Keratinocyte (primary cell): Measurements from ENCODE around the gene CSNK1D. TPM values are rescaled to one million over a fixed set of nuclear protein-coding genes. Genes with fewer than 3 reads are reported as not detected.
A peak's percentile ranks its signal among the peaks of the same experiment; 100 is the strongest.

Source experiments
- DNase-seq: peaks from one replicate; pipeline ENCODE4 v3.0.0-alpha.2; 2011; ENCODE audit warnings: low read depth, missing footprints, low spot score
- FAIRE-seq: peaks from 2 replicates; lab custom pipeline; 2011; peaks lifted over from hg19 to GRCh38; lab: Jason Lieb, UNC
- H2AFZ ChIP-seq: 2 replicates; pipeline ENCODE4 v1.6.0; 2012; ENCODE audit warnings: low read length, control low read depth, inconsistent platforms; ENCODE audit not compliant: control insufficient read depth
- H3K27ac ChIP-seq: 2 replicates; pipeline ENCODE4 v1.5.1; 2011; ENCODE audit warnings: low read length; ENCODE audit not compliant: control insufficient read depth, insufficient read depth
- H3K27me3 ChIP-seq: 3 replicates; pipeline ENCODE4 v1.6.0; 2011; ENCODE audit warnings: low read length; ENCODE audit not compliant: control insufficient read depth, insufficient read depth; ENCODE audit errors: extremely low read depth
- H3K36me3 ChIP-seq, 2 experiments: 2 replicates in 1 of 2; 3 replicates in 1 of 2; pipeline ENCODE4 v1.5.1; 2011; ENCODE audit warnings: low read length in 2 of 2, mild to moderate bottlenecking in 1 of 2; ENCODE audit not compliant: control insufficient read depth in 2 of 2, insufficient read depth in 2 of 2; ENCODE audit errors: extremely low read depth in 1 of 2
- H3K4me1 ChIP-seq: 3 replicates; pipeline ENCODE4 v1.5.1; 2011; ENCODE audit warnings: low read length; ENCODE audit not compliant: control insufficient read depth, insufficient read depth; ENCODE audit errors: extremely low read depth
- H3K4me2 ChIP-seq: 3 replicates; pipeline ENCODE4 v1.6.0; 2011; ENCODE audit warnings: low read depth, low read length; ENCODE audit not compliant: control insufficient read depth, insufficient read depth; ENCODE audit errors: extremely low read depth
- H3K4me3 ChIP-seq, 3 experiments: fragments of 200-600 bp in 1 of 3; sonication (generic) in 1 of 3; 2 replicates in 2 of 3; 3 replicates in 1 of 3; pipeline ENCODE4 v1.5.1; 2011 to 2016; ENCODE audit warnings: low read length in 3 of 3, mild to moderate bottlenecking in 3 of 3, control low read depth in 2 of 3, inconsistent platforms in 1 of 3, low read depth in 1 of 3, mixed read lengths in 1 of 3, mixed run types in 1 of 3, moderate library complexity in 1 of 3; ENCODE audit not compliant: control insufficient read depth in 2 of 3, insufficient read depth in 2 of 3; ENCODE audit errors: extremely low read depth in 1 of 3
- H3K79me2 ChIP-seq: 2 replicates; pipeline ENCODE4 v1.6.0; 2012; ENCODE audit warnings: low read length; ENCODE audit not compliant: control insufficient read depth, insufficient read depth
- H3K9ac ChIP-seq: 3 replicates; pipeline ENCODE4 v1.6.0; 2011; ENCODE audit warnings: low read length; ENCODE audit not compliant: control insufficient read depth, insufficient read depth; ENCODE audit errors: extremely low read depth
- H3K9me1 ChIP-seq: 3 replicates; pipeline ENCODE4 v1.6.0; 2011; ENCODE audit warnings: low read length; ENCODE audit not compliant: control insufficient read depth, insufficient read depth; ENCODE audit errors: extremely low read depth
- H3K9me3 ChIP-seq: 2 replicates; pipeline ENCODE4 v1.5.1; 2012; ENCODE audit warnings: low read depth, low read length; ENCODE audit not compliant: control insufficient read depth
- H4K20me1 ChIP-seq: 3 replicates; pipeline ENCODE4 v1.6.0; 2011; ENCODE audit warnings: low read length; ENCODE audit not compliant: control insufficient read depth, insufficient read depth; ENCODE audit errors: extremely low read depth
- EZH2 ChIP-seq: IDR thresholded peaks from one replicate; pipeline ENCODE4 v1.6.1; 2012; ENCODE audit warnings: inconsistent platforms, mild to moderate bottlenecking, low read length, moderate library complexity
- dilution Hi-C: fragments of 300-500 bp; cut with MboI; formaldehyde crosslinking; loops from one replicate; pipeline ENCODE4 v1.7.0; 2020; ENCODE audit warnings: low sequenced_read_pairs; ENCODE audit not compliant: extremely low pct_ligation_motif_present
- polyA plus RNA-seq, 5 experiments: library from polyadenylated mRNA; depleted of rRNA in 3 of 5; stranded (reverse) in 3 of 5; stranded (forward) in 1 of 5; unstranded in 1 of 5; fragments of >200 nt; gene quantifications; 1 replicate in 1 of 5; 2 replicates in 3 of 5; 3 replicates in 1 of 5; pipeline versions ENCODE4 v1.2.1 to v1.2.3, GENCODE V29; 2011 to 2012; ENCODE audit warnings: missing spikeins in 2 of 5, low read depth in 1 of 5, low replicate concordance in 1 of 5
- TF ChIP-seq, protein P1 (sequence below), 3 experiments: IDR thresholded peaks in 1 of 3; conservative IDR thresholded peaks in 1 of 3; optimal IDR thresholded peaks in 1 of 3; 2 replicates in 2 of 3; 3 replicates in 1 of 3; pipeline versions ENCODE3 to v1.5.1; 2011; ENCODE audit warnings: low read length in 3 of 3, mild to moderate bottlenecking in 3 of 3, moderate library complexity in 2 of 3, control low read depth in 1 of 3, inconsistent platforms in 1 of 3; ENCODE audit not compliant: insufficient read depth in 2 of 3; ENCODE audit errors: extremely low read depth in 1 of 3

The CSNK1D gene
- polyA plus RNA-seq, 1 donor (not counting 4 experiments of a cell fraction or from before 2014, with no cell fraction given): 86.0 TPM

DNA sequence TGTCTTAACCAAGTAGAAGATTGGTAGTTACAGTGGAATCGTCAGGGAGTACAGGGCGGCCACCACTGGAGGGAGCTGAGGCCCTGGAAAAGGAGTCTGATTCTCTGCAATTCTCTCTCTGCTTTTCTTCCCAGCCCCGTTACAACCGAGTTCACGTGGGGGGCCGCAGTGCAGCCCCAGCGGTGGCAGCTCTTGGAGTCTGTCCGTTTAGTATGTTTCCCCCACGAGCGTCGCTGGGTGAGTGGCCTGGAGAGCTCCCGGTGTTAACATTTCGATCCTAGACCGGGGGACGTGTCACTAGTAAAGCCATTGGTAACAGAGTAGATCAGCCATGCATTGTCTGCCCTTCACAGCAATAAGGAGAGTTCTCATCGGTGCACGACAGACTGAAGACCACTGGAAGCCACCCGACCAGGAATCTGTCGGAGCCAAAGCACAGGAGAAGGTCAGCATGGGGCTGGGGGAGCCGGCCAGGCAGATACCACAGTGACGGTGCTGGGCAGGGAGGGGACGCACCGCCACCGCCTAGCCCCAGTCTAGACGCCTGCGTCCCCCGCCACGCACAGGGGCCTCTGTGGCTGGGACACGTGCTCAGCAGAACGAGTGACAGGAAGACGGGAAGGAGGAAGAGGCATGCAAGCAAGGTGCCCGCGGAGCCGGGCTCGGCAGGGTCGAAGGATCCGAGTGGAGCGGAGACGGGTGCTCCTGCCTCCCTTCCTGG lies 28.9 kb downstream of the CSNK1D start:
- DNase-seq: no peak
- H3K4me2 ChIP-seq: no peak overlapping the region
- H3K27me3 ChIP-seq: no peaks in the 10 kb centered on the region
- H3K9ac ChIP-seq: no peak overlapping the region
- no peak overlapping the region for H3K4me3 ChIP-seq
- H3K9me3 ChIP-seq: no peaks in the 10 kb centered on the region
- H3K9me1 ChIP-seq: peaks cover 6% of the 10 kb centered on the region
- no peak overlapping the region for H3K27ac ChIP-seq
- peaks cover 46 to 72% of the 10 kb centered on the region in 2 experiments for H3K36me3 ChIP-seq
- peaks cover 28% of the 10 kb centered on the region for H4K20me1 ChIP-seq
- H2AFZ ChIP-seq: no peak overlapping the region
- dilution Hi-C loops: no loop called here
- TF ChIP-seq, protein P1, sequence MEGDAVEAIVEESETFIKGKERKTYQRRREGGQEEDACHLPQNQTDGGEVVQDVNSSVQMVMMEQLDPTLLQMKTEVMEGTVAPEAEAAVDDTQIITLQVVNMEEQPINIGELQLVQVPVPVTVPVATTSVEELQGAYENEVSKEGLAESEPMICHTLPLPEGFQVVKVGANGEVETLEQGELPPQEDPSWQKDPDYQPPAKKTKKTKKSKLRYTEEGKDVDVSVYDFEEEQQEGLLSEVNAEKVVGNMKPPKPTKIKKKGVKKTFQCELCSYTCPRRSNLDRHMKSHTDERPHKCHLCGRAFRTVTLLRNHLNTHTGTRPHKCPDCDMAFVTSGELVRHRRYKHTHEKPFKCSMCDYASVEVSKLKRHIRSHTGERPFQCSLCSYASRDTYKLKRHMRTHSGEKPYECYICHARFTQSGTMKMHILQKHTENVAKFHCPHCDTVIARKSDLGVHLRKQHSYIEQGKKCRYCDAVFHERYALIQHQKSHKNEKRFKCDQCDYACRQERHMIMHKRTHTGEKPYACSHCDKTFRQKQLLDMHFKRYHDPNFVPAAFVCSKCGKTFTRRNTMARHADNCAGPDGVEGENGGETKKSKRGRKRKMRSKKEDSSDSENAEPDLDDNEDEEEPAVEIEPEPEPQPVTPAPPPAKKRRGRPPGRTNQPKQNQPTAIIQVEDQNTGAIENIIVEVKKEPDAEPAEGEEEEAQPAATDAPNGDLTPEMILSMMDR (optimal IDR thresholded peaks at IDR 0.05 in 1 of 3, IDR thresholded peaks at IDR 0.05 in 1 of 3, conservative IDR thresholded peaks at IDR 0.05 in 1 of 3; ENCODE audit: extremely low read depth in 1 of 3, insufficient read depth in 2 of 3, low read length in 3 of 3): peak; percentile 58 to 66 (median 58)
- no peak for TF ChIP-seq EZH2
- FAIRE-seq: no peak
- peaks cover 48% of the 10 kb centered on the region for H3K4me1 ChIP-seq
- peaks cover 36% of the 10 kb centered on the region for H3K79me2 ChIP-seq

DNA sequence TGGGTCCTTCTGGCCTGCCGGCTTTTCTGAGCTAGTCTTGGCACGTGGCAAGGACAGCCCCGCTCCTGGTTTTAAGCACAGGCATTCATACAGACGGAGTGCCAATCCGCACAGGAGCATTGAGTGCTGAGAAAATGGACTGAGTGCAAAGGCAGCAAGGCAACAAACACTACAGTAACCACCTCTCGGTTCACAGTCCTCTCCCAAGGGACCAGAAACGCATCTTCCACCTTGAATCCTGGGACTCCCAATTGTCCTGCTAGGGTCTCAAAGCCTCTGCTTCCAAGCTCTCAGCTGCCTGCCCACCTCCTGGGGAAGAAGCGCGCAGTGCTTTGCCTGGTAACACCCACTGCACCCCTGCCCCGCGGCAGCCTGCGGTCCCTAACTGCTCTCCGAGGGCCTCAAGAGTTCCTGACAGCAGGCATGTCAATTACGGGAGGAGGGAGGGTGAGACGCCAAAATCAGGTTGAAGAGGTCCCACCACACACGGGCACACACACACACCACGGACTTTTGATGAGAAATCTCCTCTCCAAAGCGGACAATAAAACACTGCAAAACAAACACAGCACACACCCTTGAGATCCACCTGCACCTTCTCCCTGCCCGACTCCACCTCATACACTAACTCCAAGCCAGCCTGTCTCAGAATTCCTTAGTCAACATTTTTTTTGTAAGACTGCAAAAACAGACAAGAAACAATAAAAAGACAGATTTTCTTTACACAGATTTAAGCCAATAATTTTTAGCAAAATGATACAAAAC lies 29.7 kb downstream of the CSNK1D start:
- Histone ChIP-seq H3K79me2 (peaks cover 31% of the 10 kb centered on the region), H3K9me3 (no peaks in the 10 kb centered on the region), H2AFZ (no peak overlapping the region), H3K9ac (no peak overlapping the region), H3K27me3 (no peaks in the 10 kb centered on the region), H3K27ac (no peak overlapping the region), H3K4me1 (peaks cover 55% of the 10 kb centered on the region), H3K4me3 (no peak overlapping the region), H3K9me1 (peaks cover 6% of the 10 kb centered on the region), H3K36me3 (peaks cover 45 to 69% of the 10 kb centered on the region in 2 experiments), H4K20me1 (peaks cover 28% of the 10 kb centered on the region), H3K4me2 (no peak overlapping the region)
- DNase-seq (no peak), FAIRE-seq (no peak)
- dilution Hi-C loops: no loop called here
- no peak for TF ChIP-seq EZH2
- TF ChIP-seq, protein P1 (optimal IDR thresholded peaks at IDR 0.05 in 1 of 3, IDR thresholded peaks at IDR 0.05 in 1 of 3, conservative IDR thresholded peaks at IDR 0.05 in 1 of 3; ENCODE audit: extremely low read depth in 1 of 3, insufficient read depth in 2 of 3, low read length in 3 of 3): no peak
